ENCODE data around the gene S100B. TPM values are rescaled to one million over a fixed set of nuclear protein-coding genes. Genes with fewer than 3 reads are reported as not detected.

Gene S100B
- 0.12 and 0.26 TPM in 2 replicates for total RNA-seq

GRCh38 chr21:46604975-46605766 lies at the start of gene S100B:
Gene S100B (minus strand): TSS chr21:46605082. CDS start chr21:46602415, 2,667 bp downstream.

DNA sequence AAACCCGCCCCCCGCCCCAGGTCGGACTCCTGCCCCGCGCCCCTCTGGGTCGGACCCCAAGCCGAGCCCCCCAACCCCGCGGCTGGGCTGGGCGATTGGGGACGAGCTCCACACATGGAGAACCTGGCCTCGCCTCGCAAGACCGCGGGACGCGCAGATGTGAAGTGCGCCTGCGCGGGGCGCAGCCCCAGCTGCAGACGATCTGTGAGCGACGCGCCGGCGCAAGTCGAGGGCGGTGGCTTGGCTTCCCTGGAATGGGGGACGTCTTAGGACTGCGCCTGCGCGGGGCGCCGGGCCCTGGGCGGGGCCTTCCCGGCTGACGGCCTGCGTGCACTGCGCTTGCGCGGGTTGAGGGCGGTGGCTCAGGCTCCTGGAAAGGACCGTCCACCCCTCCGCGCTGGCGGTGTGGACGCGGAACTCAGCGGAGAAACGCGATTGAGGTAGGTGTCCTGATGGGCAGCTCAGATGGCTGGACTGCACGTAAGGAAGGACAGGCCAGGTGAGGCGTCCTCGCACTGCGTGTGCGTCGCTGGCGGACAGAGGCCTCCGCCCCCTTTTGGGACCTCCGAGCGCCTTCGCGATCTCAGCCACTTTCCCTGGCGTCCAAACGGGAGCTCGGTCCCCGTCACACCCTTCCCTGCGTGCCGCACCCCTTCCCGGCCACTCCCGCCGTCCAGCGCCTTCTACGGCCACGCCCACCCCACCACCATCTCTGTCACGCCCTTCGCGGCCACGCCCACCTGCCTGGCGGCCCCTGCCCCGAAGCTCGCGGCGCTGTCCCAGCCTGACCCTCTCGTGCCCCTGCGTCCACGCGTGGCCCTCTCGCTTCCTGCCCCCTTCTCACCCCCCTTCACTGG lies 30.7 kb upstream of the S100B start, which contains the start of gene PRMT2:
PRMT2 (plus strand) TSS at position 351 of the 857 bp plus-strand sequence. CDS start 1,278 bp downstream, outside the sequence.

Other genes starting within 250 kb of the S100B start
- 21.5 and 25.0 TPM in 2 replicates for gene DIP2A, start 146.2 kb downstream of the S100B start, total RNA-seq
- 200 and 205 TPM in 2 replicates for gene PRMT2, start 30.6 kb upstream of the S100B start, total RNA-seq

Measured in aortic smooth muscle cell (primary cell).